Right atrium auricular region (tissue), 2 donors: ENCODE data around the gene MED17. TPM values are rescaled to one million over a fixed set of nuclear protein-coding genes. Genes with fewer than 3 reads are reported as not detected.
A peak's percentile ranks its signal among the peaks of the same experiment; 100 is the strongest.

ENCODE experiments used
- DNase-seq: peaks from one replicate; pipeline ENCODE4 v3.0.0-alpha.2; 2019; ENCODE audit warnings: low spot score
- H3K27ac ChIP-seq, 2 donors: fragments of 200-600 bp; sonication (generic); 1 replicate in 1 of 2; 2 replicates in 1 of 2; pipeline ENCODE4 v1.5.1; 2016 to 2019
- H3K27me3 ChIP-seq, 2 donors: fragments of 200-600 bp; sonication (generic); one replicate each; pipeline versions ENCODE4 v1.5.1 to v1.6.0; 2017 to 2019
- H3K36me3 ChIP-seq: fragments of 200-600 bp; sonication (generic); one replicate; pipeline ENCODE4 v1.5.1; 2016
- H3K4me1 ChIP-seq, 2 donors: fragments of 200-600 bp; sonication (generic); one replicate each; pipeline versions ENCODE4 v1.5.1 to v1.6.0; 2017 to 2019
- H3K4me3 ChIP-seq, 2 donors: fragments of 200-600 bp; sonication (generic); 1 replicate in 1 of 2; 2 replicates in 1 of 2; pipeline ENCODE4 v1.5.1; 2017 to 2019; ENCODE audit warnings: mild to moderate bottlenecking in 1 of 2, moderate library complexity in 1 of 2
- H3K9me3 ChIP-seq, 2 donors: fragments of 200-600 bp; sonication (generic); one replicate each; pipeline ENCODE4 v1.5.1; 2019
- CTCF ChIP-seq, 2 donors: fragments of 200-600 bp; sonication (generic); IDR thresholded peaks; one replicate each; pipeline ENCODE4 v1.5.1; 2019; ENCODE audit warnings: antibody characterized with exemption in 2 of 2
- total RNA-seq, 2 donors: library from RNA; depleted of rRNA; stranded (reverse); fragments of >200 nt; gene quantifications; one replicate each; pipeline ENCODE4 v1.1.0, GENCODE V29; 2016

Gene MED17
- total RNA-seq, 2 donors from 2014 or later = 15.9 to 16.4 TPM

GRCh38 chr11:93858121-93858775, 74.2 kb downstream of the MED17 start:
- Histone ChIP-seq H3K4me1 (peaks cover 0 to 17% of the 10 kb centered on the region in 2 donors), H3K36me3 (no peaks in the 10 kb centered on the region), H3K27ac (no peak overlapping the region), H3K4me3 (no peak overlapping the region), H3K27me3 (no peaks in the 10 kb centered on the region), H3K9me3 (no peaks in the 10 kb centered on the region)
- DNase-seq = peak; percentile 38
- no peak for TF ChIP-seq CTCF (IDR thresholded peaks at IDR 0.05)

- H3K9me3 ChIP-seq = no peaks in the 10 kb centered on the region
- H3K4me3 ChIP-seq = no peak overlapping the region
- DNase-seq = peak; percentile 65
- peaks cover 0 to 17% of the 10 kb centered on the region in 2 donors for H3K4me1 ChIP-seq
- no peak overlapping the region for H3K27ac ChIP-seq
- H3K36me3 ChIP-seq = no peaks in the 10 kb centered on the region
- no peaks in the 10 kb centered on the region for H3K27me3 ChIP-seq
- TF ChIP-seq CTCF (IDR thresholded peaks at IDR 0.05) = no peak
Observed at GRCh38 chr11:93861808-93862207, 77.7 kb downstream of the MED17 start.

Other genes with a start within 250 kb of the MED17 start
- 10 to 100 TPM; 37.6 to 79.8 TPM for gene SMCO4, start 240.9 kb upstream of the MED17 start, total RNA-seq
- gene CEP295, start 122.6 kb upstream of the MED17 start, total RNA-seq = 1 to 10 TPM; 6.5 to 9.1 TPM
- gene TAF1D, start 42.8 kb upstream of the MED17 start, total RNA-seq = 10 to 100 TPM; 33.0 to 36.0 TPM
- 10 to 100 TPM; 29.5 to 37.2 TPM for gene C11orf54, start 42.6 kb upstream of the MED17 start, total RNA-seq
- gene VSTM5, start 66.3 kb downstream of the MED17 start, total RNA-seq = not detected
- gene HEPHL1, start 237.1 kb downstream of the MED17 start, total RNA-seq = not detected